ENCODE data around the gene CD109.

The CD109 gene

GRCh38 chr6:73704260-73704659, 8.3 kb downstream of the CD109 start:
- TF ChIP-seq POLR2A (IDR thresholded peaks at IDR 0.05; ENCODE audit: extremely low read depth, insufficient read length) = no peak
- TF ChIP-seq, protein P1, sequence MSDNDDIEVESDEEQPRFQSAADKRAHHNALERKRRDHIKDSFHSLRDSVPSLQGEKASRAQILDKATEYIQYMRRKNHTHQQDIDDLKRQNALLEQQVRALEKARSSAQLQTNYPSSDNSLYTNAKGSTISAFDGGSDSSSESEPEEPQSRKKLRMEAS (IDR thresholded peaks at IDR 0.05; ENCODE audit: low read depth, low read length) = no peak
- TF ChIP-seq, protein P2, sequence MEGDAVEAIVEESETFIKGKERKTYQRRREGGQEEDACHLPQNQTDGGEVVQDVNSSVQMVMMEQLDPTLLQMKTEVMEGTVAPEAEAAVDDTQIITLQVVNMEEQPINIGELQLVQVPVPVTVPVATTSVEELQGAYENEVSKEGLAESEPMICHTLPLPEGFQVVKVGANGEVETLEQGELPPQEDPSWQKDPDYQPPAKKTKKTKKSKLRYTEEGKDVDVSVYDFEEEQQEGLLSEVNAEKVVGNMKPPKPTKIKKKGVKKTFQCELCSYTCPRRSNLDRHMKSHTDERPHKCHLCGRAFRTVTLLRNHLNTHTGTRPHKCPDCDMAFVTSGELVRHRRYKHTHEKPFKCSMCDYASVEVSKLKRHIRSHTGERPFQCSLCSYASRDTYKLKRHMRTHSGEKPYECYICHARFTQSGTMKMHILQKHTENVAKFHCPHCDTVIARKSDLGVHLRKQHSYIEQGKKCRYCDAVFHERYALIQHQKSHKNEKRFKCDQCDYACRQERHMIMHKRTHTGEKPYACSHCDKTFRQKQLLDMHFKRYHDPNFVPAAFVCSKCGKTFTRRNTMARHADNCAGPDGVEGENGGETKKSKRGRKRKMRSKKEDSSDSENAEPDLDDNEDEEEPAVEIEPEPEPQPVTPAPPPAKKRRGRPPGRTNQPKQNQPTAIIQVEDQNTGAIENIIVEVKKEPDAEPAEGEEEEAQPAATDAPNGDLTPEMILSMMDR (IDR thresholded peaks at IDR 0.05; ENCODE audit: low read depth, low read length) = no peak
- no peak for TF ChIP-seq MYC (IDR thresholded peaks at IDR 0.05; ENCODE audit: low read depth, low read length)
- H3K4me3 ChIP-seq (ENCODE audit: low read depth, low read length) = no peak overlapping the region
- DNase-seq (ENCODE audit: low read depth) = no peak

DNA sequence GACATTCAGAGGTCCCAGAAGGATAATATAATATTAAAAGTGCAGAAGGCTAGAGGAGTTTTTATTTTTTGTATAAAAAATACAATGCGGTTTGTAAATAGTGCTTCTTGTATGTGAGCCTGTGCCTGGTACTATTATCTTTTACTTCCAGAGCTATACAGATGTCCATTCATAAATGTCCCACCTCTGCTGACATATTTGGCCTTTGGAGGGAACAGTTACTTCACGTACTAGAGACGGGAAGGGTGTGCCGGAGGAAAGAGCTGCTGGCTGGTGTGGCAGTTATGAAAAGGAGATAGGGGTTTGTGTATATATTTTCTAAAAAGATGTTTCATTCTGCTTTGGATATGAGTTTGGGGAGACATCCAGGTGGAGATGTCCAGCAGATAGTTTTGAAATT, 8.8 kb downstream of the CD109 start:
- H3K4me3 ChIP-seq (ENCODE audit: low read depth, low read length) = no peak overlapping the region
- TF ChIP-seq, protein P2 (IDR thresholded peaks at IDR 0.05; ENCODE audit: low read depth, low read length) = no peak
- TF ChIP-seq MYC (IDR thresholded peaks at IDR 0.05; ENCODE audit: low read depth, low read length) = no peak
- DNase-seq (ENCODE audit: low read depth) = no peak

DNA sequence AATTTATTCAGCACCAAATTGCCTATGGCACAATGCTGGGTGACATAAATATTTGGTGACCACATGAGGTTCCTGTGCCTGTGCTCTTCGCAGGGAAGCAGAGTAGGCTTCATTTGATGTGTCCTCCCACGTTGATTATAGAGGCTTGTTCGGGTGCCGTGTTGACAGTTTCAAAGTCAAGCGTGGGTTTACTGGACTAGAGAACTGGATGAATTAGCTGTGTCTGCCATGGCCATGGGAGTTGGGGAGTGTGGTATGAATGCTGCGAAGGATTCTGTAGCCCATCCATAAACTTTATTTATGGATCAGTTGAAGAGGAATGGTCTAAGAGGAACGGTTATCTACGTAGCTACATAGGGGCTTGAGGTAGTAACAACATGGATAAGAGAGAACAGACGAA, 11.0 kb downstream of the CD109 start:
- no peak for TF ChIP-seq MYC (IDR thresholded peaks at IDR 0.05; ENCODE audit: low read depth, low read length)
- no peak for TF ChIP-seq POLR2A (IDR thresholded peaks at IDR 0.05; ENCODE audit: extremely low read depth, insufficient read length)
- TF ChIP-seq, protein P2 (IDR thresholded peaks at IDR 0.05; ENCODE audit: low read depth, low read length) = no peak
- TF ChIP-seq, protein P1 (IDR thresholded peaks at IDR 0.05; ENCODE audit: low read depth, low read length) = no peak
- DNase-seq (ENCODE audit: low read depth) = no peak
- no peak overlapping the region for H3K4me3 ChIP-seq (ENCODE audit: low read depth, low read length)

GRCh38 chr6:73710470-73710869, 14.5 kb downstream of the CD109 start:
- no peak for DNase-seq (ENCODE audit: low read depth)
- H3K4me3 ChIP-seq (ENCODE audit: low read depth, low read length) = no peak overlapping the region
- no peak for TF ChIP-seq MYC (IDR thresholded peaks at IDR 0.05; ENCODE audit: low read depth, low read length)
- TF ChIP-seq, protein P1 (IDR thresholded peaks at IDR 0.05; ENCODE audit: low read depth, low read length) = no peak
- TF ChIP-seq, protein P2 (IDR thresholded peaks at IDR 0.05; ENCODE audit: low read depth, low read length) = no peak
- no peak for TF ChIP-seq POLR2A (IDR thresholded peaks at IDR 0.05; ENCODE audit: extremely low read depth, insufficient read length)

DNA sequence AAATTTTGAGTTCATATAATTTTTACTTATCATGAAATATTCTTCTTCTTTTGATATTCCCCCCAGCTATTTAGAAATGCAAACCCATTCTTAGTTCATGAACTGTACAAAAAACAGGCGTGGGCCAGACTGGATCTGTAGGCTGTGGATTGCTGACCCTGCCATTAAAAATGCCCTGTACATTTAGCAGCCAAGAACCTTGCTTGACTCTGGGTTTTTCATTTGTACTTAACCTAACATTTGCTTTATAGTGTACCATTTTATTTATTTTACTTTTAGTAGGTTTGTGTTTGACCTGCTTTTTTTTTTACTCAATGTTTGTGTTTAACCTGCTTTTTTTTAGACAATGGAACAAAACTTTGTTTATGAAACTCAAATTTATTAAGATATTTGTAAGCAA, 14.9 kb downstream of the CD109 start:
- TF ChIP-seq POLR2A (IDR thresholded peaks at IDR 0.05; ENCODE audit: extremely low read depth, insufficient read length) (no peak), MYC (IDR thresholded peaks at IDR 0.05; ENCODE audit: low read depth, low read length) (no peak)
- TF ChIP-seq, protein P2 (IDR thresholded peaks at IDR 0.05; ENCODE audit: low read depth, low read length) = no peak
- TF ChIP-seq, protein P1 (IDR thresholded peaks at IDR 0.05; ENCODE audit: low read depth, low read length) = no peak
- DNase-seq (ENCODE audit: low read depth) = no peak

DNA sequence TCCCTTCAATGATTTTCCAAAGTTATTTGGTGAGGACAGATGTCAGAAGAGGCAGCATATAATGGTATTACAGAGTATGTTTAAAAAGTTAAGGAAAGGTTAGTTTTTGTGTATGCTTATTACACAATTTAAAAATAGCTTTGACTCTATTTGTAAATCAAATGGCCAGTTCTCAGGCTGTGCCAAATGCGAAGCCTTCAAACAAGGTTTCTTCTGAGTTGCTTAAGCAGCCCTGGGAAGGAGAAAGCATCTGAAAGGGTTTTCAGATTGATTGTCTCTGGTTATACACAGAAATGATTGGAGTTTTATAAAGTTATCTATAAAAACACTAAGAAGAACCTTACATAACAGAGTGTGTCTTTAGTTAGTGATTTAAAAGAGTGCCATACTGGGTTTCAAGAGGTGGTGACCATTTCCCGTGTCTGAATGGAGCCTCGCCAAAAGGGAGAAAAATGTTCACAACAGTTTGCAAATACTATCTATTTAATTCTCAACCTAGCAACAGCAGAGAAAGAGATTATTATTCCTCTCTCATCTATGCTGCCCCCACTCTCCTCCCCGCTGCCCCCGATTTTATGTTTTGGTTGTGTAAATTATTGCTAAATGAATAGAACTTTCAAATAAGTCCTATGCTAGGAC, 16.7 kb downstream of the CD109 start:
- no peak for DNase-seq (ENCODE audit: low read depth)
- H3K4me3 ChIP-seq (ENCODE audit: low read depth, low read length) = no peak overlapping the region
- TF ChIP-seq POLR2A (IDR thresholded peaks at IDR 0.05; ENCODE audit: extremely low read depth, insufficient read length) (no peak), MYC (IDR thresholded peaks at IDR 0.05; ENCODE audit: low read depth, low read length) (no peak)
- TF ChIP-seq, protein P1 (IDR thresholded peaks at IDR 0.05; ENCODE audit: low read depth, low read length) = no peak
- TF ChIP-seq, protein P2 (IDR thresholded peaks at IDR 0.05; ENCODE audit: low read depth, low read length) = no peak

More for the DNA sequence above, 14.9 kb downstream of the CD109 start:
- no peak overlapping the region for H3K4me3 ChIP-seq (ENCODE audit: low read depth, low read length)

Data from NB4 (cell line).